Bronchial epithelial cell (primary cell): ENCODE data around the gene FGGY. TPM values are rescaled to one million over a fixed set of nuclear protein-coding genes. Genes with fewer than 3 reads are reported as not detected.

Experiments
- DNase-seq: peaks from one replicate; pipeline ENCODE4 v3.0.0-alpha.2; 2010; ENCODE audit warnings: low read depth
- FAIRE-seq: peaks from 2 replicates; lab custom pipeline; 2011; peaks lifted over from hg19 to GRCh38; lab: Jason Lieb, UNC
- H3K27me3 ChIP-seq: 2 replicates; pipeline ENCODE4 v1.5.1; 2011; ENCODE audit warnings: low read length; ENCODE audit not compliant: control insufficient read depth, insufficient read depth
- H3K36me3 ChIP-seq: 2 replicates; pipeline ENCODE4 v1.5.1; 2011; ENCODE audit warnings: low read length; ENCODE audit not compliant: control insufficient read depth, insufficient read depth
- H3K4me3 ChIP-seq: 2 replicates; pipeline ENCODE4 v1.5.1; 2011; ENCODE audit warnings: mild to moderate bottlenecking, low read depth, low read length, control low read depth
- CTCF ChIP-seq: IDR thresholded peaks from 2 replicates; pipeline ENCODE4 v1.5.1; 2011; ENCODE audit warnings: mild to moderate bottlenecking, moderate library complexity, low read length, control low read depth, inconsistent platforms; ENCODE audit not compliant: insufficient read depth, severe bottlenecking
- total RNA-seq: library from RNA; depleted of rRNA; stranded (reverse); fragments of >200 nt; gene quantifications from 2 replicates; pipeline ENCODE4 v1.2.1, GENCODE V29; 2014

Gene FGGY
- total RNA-seq, 1 donor from 2014 or later = 20.0 TPM

DNA sequence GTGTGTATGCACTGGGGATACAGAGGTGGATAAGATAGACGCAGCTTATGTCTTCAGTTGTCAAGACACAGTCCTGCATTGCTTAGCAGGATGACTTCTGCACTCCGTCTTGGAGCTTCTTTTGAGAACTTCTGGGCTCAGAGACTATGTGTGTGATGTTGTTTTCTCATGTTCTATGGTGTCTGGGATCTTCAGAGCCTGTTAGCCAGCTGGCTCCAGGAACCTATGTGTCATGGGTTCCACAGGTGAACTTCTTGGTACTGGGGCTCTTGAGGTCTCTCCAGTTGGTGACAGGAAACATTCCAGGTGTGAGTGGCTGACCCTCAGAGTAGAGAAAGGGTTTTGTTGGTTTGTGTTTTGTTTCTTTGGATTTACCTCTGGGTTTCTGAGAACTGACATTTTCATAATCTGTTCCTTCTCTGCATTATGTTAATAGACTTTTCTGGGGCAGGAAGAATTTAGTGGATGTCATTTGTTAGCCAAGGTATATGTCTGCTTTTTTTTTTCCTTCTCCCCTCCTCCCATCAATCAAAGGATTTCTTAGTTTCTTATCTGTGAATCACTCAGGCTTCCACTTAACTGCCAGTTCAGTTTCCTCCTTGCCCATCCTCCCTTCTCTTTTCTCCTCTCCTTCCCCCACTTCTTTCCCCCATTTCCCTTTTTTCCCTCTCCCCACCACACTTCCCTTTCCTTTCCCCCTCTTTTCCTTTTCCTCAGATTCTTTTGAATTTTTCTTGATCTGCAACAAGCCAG is 18.1 kb downstream of the FGGY start:
- no peak for TF ChIP-seq CTCF
- no peaks in the 10 kb centered on the region for H3K27me3 ChIP-seq
- no peak overlapping the region for H3K4me3 ChIP-seq
- DNase-seq = no peak
- no peak for FAIRE-seq
- no peaks in the 10 kb centered on the region for H3K36me3 ChIP-seq

DNA sequence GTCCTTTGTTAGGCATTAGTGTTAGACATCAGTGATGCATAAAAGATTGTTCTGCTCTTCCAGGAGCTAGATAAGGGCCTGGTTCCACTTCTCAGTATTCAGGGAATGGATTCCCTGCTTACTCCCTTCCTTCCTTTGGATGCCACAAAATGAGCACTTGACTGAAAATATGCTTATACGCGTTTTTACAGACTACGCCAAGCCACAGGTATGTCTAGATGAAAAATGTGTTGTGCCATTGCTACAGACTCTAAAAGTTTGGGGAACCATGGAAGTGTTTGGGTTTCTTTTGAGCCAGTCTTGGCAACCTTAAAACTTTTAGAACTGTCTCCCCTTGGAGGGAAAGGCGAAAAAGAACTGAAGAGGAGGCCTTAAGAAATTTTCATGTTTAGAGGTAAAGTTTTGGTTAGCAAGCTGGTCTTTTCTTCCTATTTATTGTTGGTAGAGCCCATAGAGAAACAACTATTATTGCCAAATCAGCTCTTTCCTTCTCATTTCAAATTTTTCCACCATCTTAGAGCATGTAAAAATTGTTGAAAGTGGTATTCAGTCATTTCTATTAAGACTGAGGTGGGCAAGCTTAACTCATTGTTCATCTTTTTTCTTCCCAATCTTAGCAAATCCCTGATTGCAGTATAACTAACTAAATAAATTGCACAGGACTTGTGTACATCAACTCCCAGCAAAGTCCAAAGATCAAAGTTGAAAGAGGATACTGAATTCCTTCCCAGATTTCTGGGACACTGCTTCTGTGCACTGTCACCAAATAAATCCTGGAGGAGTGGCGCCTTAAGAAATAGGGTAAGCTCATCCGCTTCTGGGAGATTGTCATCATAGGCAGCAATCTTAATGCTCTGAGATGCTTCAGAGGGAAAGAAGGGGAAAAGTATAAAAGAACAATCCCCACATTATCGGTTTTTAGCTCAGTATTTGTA is 18.9 kb downstream of the FGGY start:
- DNase-seq (no peak), FAIRE-seq (no peak)
- H3K4me3 ChIP-seq = no peak overlapping the region

GRCh38 chr1:59316497-59317128 is 19.7 kb downstream of the FGGY start:
- TF ChIP-seq CTCF = no peak
- no peak for FAIRE-seq
- no peak for DNase-seq
- Histone ChIP-seq H3K36me3 (no peaks in the 10 kb centered on the region), H3K4me3 (no peak overlapping the region), H3K27me3 (no peaks in the 10 kb centered on the region)

More for the DNA sequence above, 18.9 kb downstream of the FGGY start:
- no peaks in the 10 kb centered on the region for H3K27me3 ChIP-seq
- no peaks in the 10 kb centered on the region for H3K36me3 ChIP-seq
- no peak for TF ChIP-seq CTCF

GRCh38 chr1:59317343-59317742 is 20.4 kb downstream of the FGGY start:
- DNase-seq = no peak
- no peak for FAIRE-seq
- H3K27me3 ChIP-seq = no peaks in the 10 kb centered on the region
- TF ChIP-seq CTCF = no peak
- H3K4me3 ChIP-seq = no peak overlapping the region
- H3K36me3 ChIP-seq = no peaks in the 10 kb centered on the region

- DNase-seq (no peak), FAIRE-seq (no peak)
- Histone ChIP-seq H3K27me3 (no peaks in the 10 kb centered on the region), H3K4me3 (no peak overlapping the region), H3K36me3 (no peaks in the 10 kb centered on the region)
- TF ChIP-seq CTCF = no peak
Observed at GRCh38 chr1:59317780-59318179, 20.9 kb downstream of the FGGY start.
